Memory B cell (primary cell): ENCODE measurements around the gene SERPINA6.
"Not testable (repeated sequence)": the region's sequence is repeated elsewhere in the genome, so short reads cannot be mapped to it uniquely, and the experiment has no call there.

Source experiments
- ATAC-seq: fragments of 150-1000 bp; cut with Tn5 transposase; 2 replicates; pipeline ENCODE4 v1.10.0; 2021; ENCODE audit warnings: low read depth, mild to moderate bottlenecking, moderate library complexity
- DNase-seq, 2 donors: peaks; one replicate each; pipeline ENCODE4 v3.0.0; 2022; ENCODE audit warnings: low spot score in 2 of 2
- H3K27ac Mint-ChIP-seq: one replicate; pipeline ENCODE4 v1.8.0; 2022; ENCODE audit warnings: mild to moderate bottlenecking, moderate library complexity, mixed read lengths
- H3K27me3 Mint-ChIP-seq: one replicate; pipeline ENCODE4 v1.8.0; 2022; ENCODE audit warnings: mixed read lengths
- H3K36me3 Mint-ChIP-seq: one replicate; pipeline ENCODE4 v1.8.0; 2022; ENCODE audit warnings: mild to moderate bottlenecking, mixed read lengths
- H3K4me1 Mint-ChIP-seq: one replicate; pipeline ENCODE4 v1.8.0; 2022; ENCODE audit warnings: mixed read lengths
- H3K4me3 Mint-ChIP-seq: one replicate; pipeline ENCODE4 v1.8.0; 2022; ENCODE audit warnings: mild to moderate bottlenecking, moderate library complexity, mixed read lengths
- H3K9me3 Mint-ChIP-seq: one replicate; pipeline ENCODE4 v1.8.0; 2022; ENCODE audit warnings: mixed read lengths

The SERPINA6 gene

GRCh38 chr14:94322648-94323570, at the start of gene SERPINA6:
TSS of gene SERPINA6 (minus strand) at chr14:94323336. CDS start at chr14:94314648, 8,688 bp downstream.
- H3K27me3 Mint-ChIP-seq, result no peaks in the 10 kb centered on the region
- DNase-seq (no peak), ATAC-seq (no peak)
- peaks cover under 1% of the 10 kb centered on the region for H3K9me3 Mint-ChIP-seq
- no peak within 1 kb of the TSS for H3K27ac Mint-ChIP-seq
- no peak within 1 kb of the TSS for H3K4me3 Mint-ChIP-seq
- no peaks in the 10 kb centered on the region for H3K4me1 Mint-ChIP-seq
- no peaks in the 10 kb centered on the region for H3K36me3 Mint-ChIP-seq

GRCh38 chr14:94372021-94372605, 49.0 kb upstream of the SERPINA6 start:
- H3K27ac Mint-ChIP-seq, result no peak overlapping the region
- H3K4me1 Mint-ChIP-seq, result peaks cover 2% of the 10 kb centered on the region
- H3K9me3 Mint-ChIP-seq, result no peaks in the 10 kb centered on the region
- DNase-seq (no peak), ATAC-seq (no peak)
- H3K36me3 Mint-ChIP-seq, result no peaks in the 10 kb centered on the region
- no peak overlapping the region for H3K4me3 Mint-ChIP-seq
- H3K27me3 Mint-ChIP-seq, result peaks cover 4% of the 10 kb centered on the region

- DNase-seq (no peak), ATAC-seq (no peak)
- H3K4me1 Mint-ChIP-seq, result peaks cover 2% of the 10 kb centered on the region
- H3K27me3 Mint-ChIP-seq, result peaks cover 4% of the 10 kb centered on the region
- no peak overlapping the region for H3K4me3 Mint-ChIP-seq
- H3K9me3 Mint-ChIP-seq, result no peaks in the 10 kb centered on the region
- H3K36me3 Mint-ChIP-seq, result no peaks in the 10 kb centered on the region
- no peak overlapping the region for H3K27ac Mint-ChIP-seq
Measured at GRCh38 chr14:94370524-94370910, 47.4 kb upstream of the SERPINA6 start.

- not testable (repeated sequence) for DNase-seq, H3K9me3 Mint-ChIP-seq, ATAC-seq, H3K36me3 Mint-ChIP-seq, H3K4me1 Mint-ChIP-seq, H3K27me3 Mint-ChIP-seq, H3K27ac Mint-ChIP-seq, H3K4me3 Mint-ChIP-seq
Measured at GRCh38 chr14:94369766-94370523, 46.8 kb upstream of the SERPINA6 start.

- DNase-seq (no peak), ATAC-seq (no peak)
- no peak overlapping the region for H3K27ac Mint-ChIP-seq
- peaks cover 2% of the 10 kb centered on the region for H3K4me1 Mint-ChIP-seq
- H3K9me3 Mint-ChIP-seq, result no peaks in the 10 kb centered on the region
- no peaks in the 10 kb centered on the region for H3K36me3 Mint-ChIP-seq
- no peak overlapping the region for H3K4me3 Mint-ChIP-seq
- peaks cover 4% of the 10 kb centered on the region for H3K27me3 Mint-ChIP-seq
Measured at GRCh38 chr14:94368956-94369355, 45.8 kb upstream of the SERPINA6 start.

- H3K36me3 Mint-ChIP-seq, result no peaks in the 10 kb centered on the region
- H3K27me3 Mint-ChIP-seq, result peaks cover 4% of the 10 kb centered on the region
- peaks cover 2% of the 10 kb centered on the region for H3K4me1 Mint-ChIP-seq
- ATAC-seq (no peak), DNase-seq (no peak)
- H3K27ac Mint-ChIP-seq, result no peak overlapping the region
- no peaks in the 10 kb centered on the region for H3K9me3 Mint-ChIP-seq
- no peak overlapping the region for H3K4me3 Mint-ChIP-seq
Measured at GRCh38 chr14:94368243-94368590, 45.1 kb upstream of the SERPINA6 start.

- H3K36me3 Mint-ChIP-seq, result no peaks in the 10 kb centered on the region
- no peaks in the 10 kb centered on the region for H3K9me3 Mint-ChIP-seq
- ATAC-seq (no peak), DNase-seq (no peak)
- H3K27me3 Mint-ChIP-seq, result peaks cover 8% of the 10 kb centered on the region
- H3K4me1 Mint-ChIP-seq, result peaks cover 4% of the 10 kb centered on the region
- peak overlapping the region; percentile 65 for H3K27ac Mint-ChIP-seq
- H3K4me3 Mint-ChIP-seq, result no peak overlapping the region
Measured at GRCh38 chr14:94367347-94368242, 44.5 kb upstream of the SERPINA6 start.

- Mint-ChIP-seq H3K4me3 (no peak within 1 kb of the TSS), H3K27me3 (peaks cover 12% of the 10 kb centered on the region), H3K9me3 (no peaks in the 10 kb centered on the region), H3K36me3 (no peaks in the 10 kb centered on the region), H3K27ac (peak within 1 kb of the TSS; percentile 65), H3K4me1 (peaks cover 4% of the 10 kb centered on the region)
- DNase-seq (no peak), ATAC-seq (no peak)
Measured at GRCh38 chr14:94366146-94366915, 43.2 kb upstream of the SERPINA6 start, which contains the start of gene SERPINA2. TSS of gene SERPINA2 (minus strand) at chr14:94366698.

GRCh38 chr14:94365624-94366023, 42.5 kb upstream of the SERPINA6 start:
- Mint-ChIP-seq H3K36me3 (no peaks in the 10 kb centered on the region), H3K27ac (no peak overlapping the region), H3K9me3 (no peaks in the 10 kb centered on the region), H3K4me3 (no peak overlapping the region), H3K27me3 (peaks cover 8% of the 10 kb centered on the region), H3K4me1 (peaks cover 3% of the 10 kb centered on the region)
- ATAC-seq (no peak), DNase-seq (no peak)

- no peaks in the 10 kb centered on the region for H3K9me3 Mint-ChIP-seq
- no peak overlapping the region for H3K4me3 Mint-ChIP-seq
- ATAC-seq (no peak), DNase-seq (no peak)
- H3K27ac Mint-ChIP-seq, result no peak overlapping the region
- no peaks in the 10 kb centered on the region for H3K36me3 Mint-ChIP-seq
- H3K27me3 Mint-ChIP-seq, result peaks cover 8% of the 10 kb centered on the region
- H3K4me1 Mint-ChIP-seq, result peaks cover 3% of the 10 kb centered on the region
Measured at GRCh38 chr14:94364964-94365363, 41.8 kb upstream of the SERPINA6 start.

- Mint-ChIP-seq H3K4me1 (peaks cover 3% of the 10 kb centered on the region), H3K9me3 (no peaks in the 10 kb centered on the region), H3K4me3 (no peak overlapping the region), H3K27me3 (peaks cover 11% of the 10 kb centered on the region), H3K36me3 (no peaks in the 10 kb centered on the region), H3K27ac (no peak overlapping the region)
- DNase-seq, result no peak
- no peak for ATAC-seq
Measured at GRCh38 chr14:94364037-94364436, 40.9 kb upstream of the SERPINA6 start.

GRCh38 chr14:94363151-94363624, 40.1 kb upstream of the SERPINA6 start:
- H3K36me3 Mint-ChIP-seq, result no peaks in the 10 kb centered on the region

More at GRCh38 chr14:94363151-94363624, 40.1 kb upstream of the SERPINA6 start:
- peaks cover 11% of the 10 kb centered on the region for H3K27me3 Mint-ChIP-seq
- H3K9me3 Mint-ChIP-seq, result no peaks in the 10 kb centered on the region
- no peak overlapping the region for H3K27ac Mint-ChIP-seq
- H3K4me1 Mint-ChIP-seq, result peaks cover 3% of the 10 kb centered on the region
- ATAC-seq (no peak), DNase-seq (no peak)
- H3K4me3 Mint-ChIP-seq, result no peak overlapping the region
